HG02970 (cell line): ENCODE results near the gene KAT7.

Source experiments
- ATAC-seq: cut with Tn5 transposase; IDR thresholded peaks from one replicate; pipeline ENCODE4 v1.9.1; 2021; ENCODE audit warnings: mild to moderate bottlenecking, moderate library complexity, moderate number of reproducible peaks; ENCODE audit not compliant: unreplicated experiment, low FRiP score

The KAT7 gene

GRCh38 chr17:49836111-49837030 lies 47.9 kb downstream of the KAT7 start:
- no peak for ATAC-seq

- ATAC-seq: no peak
These were observed 51.0 kb downstream of the KAT7 start for GRCh38 chr17:49839455-49839854.

DNA sequence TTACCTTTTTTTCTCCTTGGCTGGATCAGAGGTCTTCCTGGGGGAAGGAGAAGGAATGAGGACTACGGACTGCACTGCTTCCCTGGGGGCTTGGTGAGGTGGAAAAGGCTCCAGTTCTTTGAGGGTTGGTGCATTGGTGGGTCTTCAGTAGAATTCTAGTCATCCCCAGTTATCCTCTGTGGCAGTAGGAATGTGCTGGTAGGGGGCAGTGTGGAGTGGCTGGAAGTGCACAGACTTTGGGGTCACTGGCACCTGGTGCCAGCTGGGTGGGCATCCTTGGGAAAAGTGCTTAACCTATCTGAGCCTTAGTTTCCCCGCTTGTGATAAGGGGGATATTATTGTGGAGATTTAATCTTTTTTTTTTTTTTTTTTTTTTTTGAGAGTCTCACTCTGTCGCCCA lies 53.1 kb downstream of the KAT7 start:
- no peak for ATAC-seq

GRCh38 chr17:49842371-49842770 lies 53.9 kb downstream of the KAT7 start:
- no peak for ATAC-seq

GRCh38 chr17:49842846-49843245 lies 54.4 kb downstream of the KAT7 start:
- ATAC-seq: no peak

- no peak for ATAC-seq
These were observed 55.4 kb downstream of the KAT7 start for GRCh38 chr17:49843774-49844350.

DNA sequence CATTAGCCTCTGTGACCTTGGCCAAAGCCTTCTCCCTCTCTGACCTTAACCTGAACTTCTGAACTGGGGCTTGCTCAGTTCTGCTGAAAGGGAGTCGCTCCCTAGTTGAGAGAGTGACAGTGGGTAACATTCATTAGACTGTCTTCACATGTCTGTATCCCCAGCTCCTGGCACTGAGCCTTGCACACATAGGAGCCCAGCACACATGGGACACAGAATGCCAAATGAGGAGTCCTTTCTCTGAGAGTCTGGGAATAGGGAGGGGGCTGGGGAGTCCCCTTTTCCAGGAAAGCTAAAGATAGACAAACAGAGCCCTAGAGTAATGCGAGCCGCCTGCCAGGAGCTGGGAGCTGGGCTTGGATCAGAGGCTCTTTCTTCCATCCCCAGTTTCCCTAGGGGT lies 56.8 kb downstream of the KAT7 start:
- no peak for ATAC-seq

GRCh38 chr17:49846938-49847712 lies 58.6 kb downstream of the KAT7 start:
- no peak for ATAC-seq

DNA sequence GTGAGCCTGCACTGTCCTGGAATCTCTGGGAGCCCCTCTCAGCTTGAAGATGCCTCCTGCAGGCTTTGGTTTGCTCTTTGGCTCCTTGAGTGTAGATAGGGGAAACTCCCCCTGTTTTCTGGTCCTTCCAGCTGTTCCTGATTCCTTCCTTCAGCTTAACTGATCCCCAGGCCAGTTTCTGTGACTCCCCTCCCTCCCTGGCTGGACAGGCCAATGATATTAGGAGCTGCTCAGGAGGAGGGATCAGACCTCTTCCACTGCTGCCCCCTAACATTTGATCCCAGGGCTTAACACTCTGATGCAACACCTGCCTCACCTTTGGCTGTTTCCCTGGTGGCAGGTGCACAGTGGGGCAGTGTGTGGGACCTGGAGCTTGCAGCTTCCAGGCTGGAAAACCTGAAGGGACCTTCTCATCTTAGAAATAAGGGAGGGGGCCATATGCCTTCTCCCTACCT lies 59.6 kb downstream of the KAT7 start, which contains the start of gene TAC4:
TSS of gene TAC4 (minus strand) at position 51 of the 455 bp plus-strand sequence. CDS start 52 bp downstream, outside the sequence.
- ATAC-seq: no peak

DNA sequence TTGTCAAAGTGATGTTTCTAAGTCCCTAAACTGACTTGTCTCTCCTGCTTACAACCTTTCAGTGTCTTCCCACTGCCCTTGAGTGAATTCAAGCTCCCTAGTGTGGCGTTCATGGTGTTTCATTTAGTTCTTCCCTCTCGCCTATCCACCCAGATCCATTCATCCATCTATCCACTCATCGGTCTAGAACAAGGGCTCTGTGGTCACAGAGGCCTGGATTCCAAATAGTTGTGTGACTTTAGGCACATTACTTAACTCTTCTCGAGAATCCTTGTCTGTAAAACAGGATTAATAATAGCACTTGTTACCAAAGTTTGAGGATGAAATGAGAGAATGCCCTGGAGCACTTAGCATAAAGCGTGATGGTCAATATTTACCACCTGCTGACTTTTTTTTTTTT lies 60.3 kb downstream of the KAT7 start:
- ATAC-seq: no peak

GRCh38 chr17:49850218-49850610 lies 61.7 kb downstream of the KAT7 start:
- no peak for ATAC-seq

DNA sequence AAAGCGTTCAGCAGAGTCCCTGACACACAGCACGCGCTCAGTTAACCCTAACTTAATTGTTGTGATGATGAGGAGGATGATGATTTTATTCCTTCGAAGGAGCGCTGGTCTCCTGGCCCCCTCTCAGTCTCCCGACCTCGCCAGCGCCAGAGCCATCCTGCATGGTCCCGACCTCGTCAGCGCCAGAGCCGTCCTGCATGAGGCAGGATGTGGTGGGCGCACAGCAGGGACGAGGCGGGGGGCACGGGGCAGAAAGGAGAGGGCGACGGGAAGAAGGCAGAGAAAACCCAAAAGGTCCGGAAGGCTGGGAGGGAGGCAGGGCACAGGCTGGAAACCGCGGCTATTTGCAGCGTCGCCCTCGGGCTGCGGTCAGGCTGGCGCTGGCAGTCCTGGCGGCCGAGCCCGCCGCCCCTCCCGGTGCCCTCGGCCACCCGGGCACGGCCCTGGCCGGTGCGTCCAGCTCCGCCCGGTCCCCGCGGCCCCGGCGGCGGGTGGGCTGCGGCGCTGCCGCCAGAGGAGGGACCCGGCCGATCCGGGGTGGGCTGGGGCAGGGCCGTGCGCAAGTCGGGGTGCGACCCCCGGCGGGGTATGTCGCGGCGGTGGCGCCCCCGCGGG lies 62.4 kb downstream of the KAT7 start:
- ATAC-seq: no peak

GRCh38 chr17:49851387-49852291 lies 63.2 kb downstream of the KAT7 start:
- ATAC-seq: no peak

DNA sequence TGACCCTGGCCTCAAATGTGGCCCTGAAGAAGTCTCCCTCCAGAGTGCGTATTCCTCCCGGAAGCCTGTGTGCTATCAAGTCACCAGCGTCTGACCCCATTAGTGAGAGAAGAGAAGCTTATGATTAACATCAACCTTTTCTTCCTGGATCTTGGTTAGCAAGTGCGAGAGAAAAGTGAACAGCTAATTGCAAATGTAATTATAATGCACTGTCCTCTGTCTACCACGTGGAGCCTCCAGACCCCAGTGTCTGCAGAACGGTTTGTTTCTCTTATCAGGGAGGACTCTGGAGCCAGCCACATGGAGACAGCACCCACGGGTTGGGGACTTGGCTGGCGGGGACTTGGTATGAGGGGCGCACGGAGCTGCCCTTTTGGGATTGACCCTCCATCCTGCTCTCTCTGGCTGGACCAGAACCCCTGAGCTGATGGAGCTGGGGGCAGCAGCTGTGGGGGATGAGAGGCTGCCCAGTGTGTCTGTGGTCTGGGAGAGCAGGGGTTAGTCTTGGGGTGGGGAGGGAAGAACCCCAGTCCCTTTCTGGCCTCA lies 65.1 kb downstream of the KAT7 start:
- ATAC-seq: no peak

GRCh38 chr17:49854126-49854525 lies 65.6 kb downstream of the KAT7 start:
- no peak for ATAC-seq

DNA sequence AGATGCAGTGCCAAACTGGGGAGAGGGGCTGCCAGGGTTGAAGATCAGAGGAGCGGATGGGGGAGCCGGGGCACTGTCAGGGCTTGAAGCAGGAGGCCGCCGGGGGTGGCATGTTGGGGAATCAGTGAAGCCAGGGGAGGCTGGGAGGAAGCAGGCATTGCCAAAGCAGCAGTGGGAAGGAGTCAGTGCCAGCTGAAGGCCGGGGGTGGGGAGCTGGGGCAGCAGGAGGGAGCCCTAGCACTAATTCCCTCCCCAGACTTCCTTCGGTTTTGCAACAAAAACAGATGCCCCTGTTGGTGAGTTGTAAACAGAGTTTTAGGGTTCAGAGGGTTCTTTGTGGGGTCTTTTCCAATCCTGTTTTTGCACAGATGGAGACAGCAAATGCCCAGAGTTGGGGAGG lies 70.3 kb downstream of the KAT7 start:
- no peak for ATAC-seq

DNA sequence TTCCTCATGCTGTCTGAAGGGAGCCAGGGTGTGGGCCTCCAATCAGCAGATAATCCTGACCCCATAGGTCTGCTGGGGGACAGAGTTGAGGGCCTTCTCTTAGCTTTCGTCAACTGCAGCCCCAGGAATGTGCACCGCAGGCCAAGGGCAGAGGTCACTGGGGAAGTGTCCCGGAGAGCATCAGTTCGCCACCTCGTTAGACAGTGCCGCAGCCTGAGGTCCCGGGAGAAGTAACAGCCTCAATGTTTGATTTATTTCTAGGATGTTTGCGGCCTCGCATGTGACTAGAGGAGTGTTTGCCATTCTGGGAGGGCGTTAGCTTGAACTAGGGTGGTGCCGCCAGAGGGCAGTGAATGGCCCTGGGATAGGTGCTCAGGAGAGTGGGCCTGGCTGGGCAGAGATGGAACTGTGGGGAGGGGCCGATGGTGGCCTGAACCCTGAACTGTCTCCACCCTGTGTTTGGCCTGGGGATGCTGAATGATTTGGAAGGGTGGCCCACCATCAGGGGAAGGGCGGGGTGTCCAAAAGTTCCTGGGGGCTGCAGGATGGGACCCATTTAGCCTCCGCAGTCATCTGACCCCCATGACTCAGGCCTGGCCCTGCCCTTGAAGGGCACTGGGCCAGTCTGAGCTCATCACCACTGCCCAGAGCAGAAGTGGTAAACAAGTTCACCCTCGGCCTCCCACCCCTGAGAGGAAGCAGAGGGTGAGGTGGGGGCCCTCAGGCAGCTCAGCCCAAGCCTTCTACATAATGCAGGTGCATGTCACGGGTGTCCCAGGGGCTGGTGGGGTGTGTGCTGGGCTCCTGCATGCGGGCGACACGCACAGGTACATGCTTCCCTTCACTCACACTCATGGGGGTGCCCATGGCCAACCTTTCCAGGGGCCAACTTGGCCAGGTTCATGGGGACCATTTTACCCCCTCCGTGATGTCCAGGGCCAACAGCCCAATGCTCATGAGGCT lies 71.8 kb downstream of the KAT7 start:
- no peak for ATAC-seq
